HG03378 (cell line): ENCODE measurements around the gene BEAN1.

Experiments used
- ATAC-seq: cut with Tn5 transposase; IDR thresholded peaks from one replicate; pipeline ENCODE4 v1.9.1; 2021; ENCODE audit warnings: mild to moderate bottlenecking, moderate library complexity; ENCODE audit not compliant: unreplicated experiment

The BEAN1 gene

DNA sequence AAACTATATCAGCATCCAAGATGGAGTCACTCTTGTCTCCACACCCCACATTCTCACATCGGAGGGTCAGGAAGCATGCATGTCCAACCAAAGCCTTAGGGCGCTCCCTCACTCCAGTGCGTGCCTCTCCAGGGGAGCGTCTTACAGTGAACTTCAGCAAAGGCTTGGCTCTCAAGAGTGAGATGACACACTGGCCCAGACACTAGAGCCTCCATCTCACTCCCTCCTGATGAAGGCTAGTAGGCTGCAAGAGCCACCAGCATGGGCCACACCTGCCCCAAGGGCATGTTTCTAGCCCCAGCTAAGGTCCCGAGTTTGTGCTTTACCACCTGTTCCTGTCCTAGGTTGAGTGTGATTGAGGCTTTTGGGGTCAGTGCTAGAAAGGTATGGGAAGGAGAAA is 40.5 kb downstream of the BEAN1 start:
- ATAC-seq = no peak

DNA sequence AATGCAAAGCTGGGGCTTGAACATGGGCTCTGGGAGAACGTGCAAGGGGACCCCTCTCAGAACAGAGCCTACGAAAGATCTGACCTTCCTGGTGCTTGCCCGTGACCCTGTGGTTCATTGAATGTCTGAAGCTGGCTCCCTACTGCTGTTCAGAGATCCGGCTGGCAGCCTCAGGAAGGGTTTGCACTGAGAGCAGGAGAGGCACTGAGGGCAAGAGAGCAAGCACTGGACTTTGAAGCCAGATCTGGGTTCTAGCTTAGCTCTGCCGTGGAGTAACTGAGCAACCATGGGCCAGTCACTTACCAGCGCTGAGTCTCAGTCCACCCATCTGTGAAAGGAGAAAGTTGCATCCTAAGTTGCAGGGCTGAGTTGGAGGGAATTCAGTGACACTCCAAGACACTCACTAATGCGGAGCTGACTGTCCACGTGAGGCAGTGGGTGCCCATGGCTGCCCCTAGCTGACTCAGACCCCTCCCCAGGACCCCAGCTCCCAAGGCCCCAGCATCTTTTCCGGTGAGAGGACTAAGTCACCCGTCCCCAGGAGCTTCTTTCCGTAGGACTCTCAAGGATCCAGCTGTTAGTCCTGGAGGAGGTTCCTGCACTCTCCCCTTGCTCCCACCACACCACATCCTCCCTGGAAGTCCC is 41.3 kb downstream of the BEAN1 start:
- ATAC-seq = no peak

DNA sequence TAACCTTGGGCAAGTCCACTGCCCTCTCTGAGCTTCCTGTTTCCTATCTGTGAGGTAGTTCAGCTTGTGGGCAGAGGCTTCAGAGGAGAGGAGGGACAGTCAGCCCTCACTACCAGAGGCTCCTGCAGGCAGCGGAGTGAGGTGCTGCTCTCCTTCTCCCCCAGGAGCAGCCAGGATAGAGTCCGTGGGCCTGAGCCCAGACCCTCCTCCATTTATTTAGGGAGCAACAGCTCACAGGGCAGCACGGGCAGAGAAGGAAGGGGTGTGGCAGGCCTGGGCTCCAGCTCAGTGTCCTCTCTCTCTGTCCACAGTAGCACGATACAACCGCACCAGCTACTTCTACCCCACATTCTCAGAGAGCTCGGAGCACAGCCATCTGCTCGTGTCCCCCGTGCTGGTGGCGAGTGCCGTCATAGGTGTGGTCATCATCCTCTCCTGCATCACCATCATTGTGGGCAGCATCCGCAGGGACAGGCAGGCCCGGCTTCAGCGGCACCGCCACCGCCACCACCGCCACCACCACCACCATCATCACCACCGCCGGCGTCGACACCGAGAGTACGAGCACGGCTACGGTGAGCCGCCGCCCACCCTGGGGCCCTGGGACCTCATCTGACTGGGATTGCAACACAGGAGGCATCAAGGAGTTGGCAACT is 42.3 kb downstream of the BEAN1 start:
- no peak for ATAC-seq

DNA sequence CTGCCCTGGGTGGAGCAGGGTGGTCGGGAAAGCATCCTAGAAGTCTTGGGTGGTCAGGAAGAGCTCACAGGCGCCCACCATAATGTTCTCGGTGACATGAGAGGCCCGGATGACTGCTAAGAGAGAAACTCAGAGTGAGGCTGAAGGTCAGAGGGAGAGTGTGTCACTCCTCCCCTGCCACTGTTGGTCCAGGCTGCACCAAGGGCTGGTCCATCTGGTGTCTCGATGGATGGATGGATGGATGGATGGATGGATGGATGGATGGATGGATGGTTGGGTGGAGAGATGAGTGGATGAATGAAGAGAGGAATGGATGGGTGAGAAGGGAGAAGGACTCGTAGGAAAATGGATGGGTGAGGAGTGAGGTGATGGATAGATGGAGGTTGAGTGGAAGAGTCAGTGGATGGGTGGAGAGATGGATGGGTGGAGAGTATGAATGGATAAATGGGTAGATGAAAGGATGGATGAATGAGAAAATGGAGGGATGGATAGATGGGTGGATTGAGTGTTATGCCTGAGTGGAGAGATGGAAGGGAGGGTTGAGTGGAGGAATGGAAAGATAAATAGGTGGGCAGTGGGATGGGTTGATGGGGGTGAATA is 43.0 kb downstream of the BEAN1 start:
- no peak for ATAC-seq

DNA sequence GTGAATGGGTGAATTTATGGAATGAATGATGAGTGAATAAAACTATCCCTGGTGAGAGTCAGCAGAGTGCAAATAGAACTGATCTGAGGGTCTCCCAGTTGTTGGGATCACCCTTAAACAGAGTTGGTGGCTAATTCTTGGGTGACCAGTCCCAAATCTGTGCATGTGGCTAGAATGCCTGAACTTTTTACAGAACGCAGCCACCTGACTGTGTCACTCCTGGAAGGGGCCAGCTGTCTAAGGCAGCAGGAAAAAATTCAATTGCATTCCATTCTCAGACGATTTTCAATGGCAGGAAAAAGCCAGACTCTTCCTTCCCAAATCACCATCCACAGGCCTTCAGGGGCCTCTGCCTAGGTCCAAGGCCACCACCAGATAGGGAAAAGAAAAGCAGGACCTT is 43.5 kb downstream of the BEAN1 start:
- no peak for ATAC-seq

DNA sequence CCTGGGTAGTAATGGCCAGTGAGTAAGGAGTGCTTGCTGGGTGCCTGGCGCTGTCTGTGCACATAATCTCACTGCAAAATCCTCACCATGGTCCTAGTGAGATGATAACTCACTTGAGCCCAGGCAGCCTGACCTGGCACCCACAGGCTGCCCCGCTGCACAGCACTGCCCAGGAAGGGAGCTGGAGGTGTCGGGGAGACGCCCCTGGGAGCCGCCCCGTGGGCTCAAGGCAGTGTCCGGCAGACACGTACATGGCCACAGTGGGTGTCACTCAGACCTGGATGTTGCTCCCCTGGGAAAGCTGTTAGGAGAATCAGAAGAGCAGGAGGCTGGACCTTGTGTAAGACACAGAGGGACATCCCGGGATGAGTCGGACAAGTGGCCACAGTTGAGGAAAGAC is 44.2 kb downstream of the BEAN1 start:
- ATAC-seq = no peak

DNA sequence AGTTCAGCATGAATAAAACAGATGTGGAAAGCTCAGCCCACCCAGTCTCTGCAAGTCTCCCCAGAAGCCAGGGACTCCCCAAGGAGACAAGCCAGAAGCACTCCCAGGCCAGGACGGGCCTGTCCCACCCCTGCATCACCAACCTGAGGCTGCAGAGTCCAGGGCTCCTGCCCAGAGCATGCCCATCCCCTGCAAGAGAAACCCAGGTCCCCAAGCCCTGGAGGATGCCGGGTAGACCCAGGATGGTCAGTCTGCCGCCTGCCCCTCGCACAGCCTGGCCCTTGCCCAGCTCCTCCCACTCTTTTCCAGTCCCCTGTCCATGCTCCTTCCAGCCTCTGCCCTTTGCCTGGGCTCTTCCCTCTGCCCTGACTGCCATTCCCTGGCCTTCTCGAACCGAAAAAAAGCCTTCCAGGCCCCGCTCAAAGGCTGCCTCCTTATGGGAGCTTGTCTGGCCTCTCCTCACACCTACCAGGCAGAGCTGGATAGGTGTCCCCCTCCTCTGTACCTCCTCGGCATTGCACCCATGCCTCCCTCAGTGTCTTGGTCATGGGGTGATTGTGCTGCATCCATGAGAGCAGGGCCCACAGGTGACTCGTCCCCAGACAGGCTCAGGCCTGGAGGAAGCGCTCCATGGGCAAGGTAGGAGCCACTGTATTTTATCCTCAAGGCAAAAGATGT is 44.8 kb downstream of the BEAN1 start:
- ATAC-seq = no peak

DNA sequence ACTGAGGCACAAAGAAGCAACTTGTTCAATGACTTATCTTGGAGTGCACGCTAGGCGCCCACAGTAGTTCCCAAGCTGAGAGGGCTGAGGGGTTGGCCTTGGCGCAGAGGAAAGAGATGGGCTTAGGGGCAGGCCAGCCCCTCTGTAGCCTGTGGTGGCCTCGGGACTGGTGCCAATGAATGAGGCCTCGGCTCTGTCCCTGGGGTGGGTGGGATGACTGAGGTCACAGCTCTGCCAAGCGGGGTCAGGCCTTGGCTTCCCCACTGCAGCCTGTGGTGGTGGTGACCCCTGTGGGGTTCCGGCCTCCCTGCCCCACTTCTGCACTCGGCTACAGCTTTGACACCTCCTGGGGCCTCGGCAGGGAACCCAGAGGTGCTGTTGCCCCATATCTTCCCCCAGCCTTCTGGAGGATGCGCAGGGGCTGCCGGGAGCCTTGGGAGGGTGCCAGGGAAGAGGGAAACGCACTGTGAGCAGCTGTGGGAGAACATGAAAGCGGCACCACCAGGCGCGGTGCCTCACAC is 46.0 kb downstream of the BEAN1 start:
- no peak for ATAC-seq

DNA sequence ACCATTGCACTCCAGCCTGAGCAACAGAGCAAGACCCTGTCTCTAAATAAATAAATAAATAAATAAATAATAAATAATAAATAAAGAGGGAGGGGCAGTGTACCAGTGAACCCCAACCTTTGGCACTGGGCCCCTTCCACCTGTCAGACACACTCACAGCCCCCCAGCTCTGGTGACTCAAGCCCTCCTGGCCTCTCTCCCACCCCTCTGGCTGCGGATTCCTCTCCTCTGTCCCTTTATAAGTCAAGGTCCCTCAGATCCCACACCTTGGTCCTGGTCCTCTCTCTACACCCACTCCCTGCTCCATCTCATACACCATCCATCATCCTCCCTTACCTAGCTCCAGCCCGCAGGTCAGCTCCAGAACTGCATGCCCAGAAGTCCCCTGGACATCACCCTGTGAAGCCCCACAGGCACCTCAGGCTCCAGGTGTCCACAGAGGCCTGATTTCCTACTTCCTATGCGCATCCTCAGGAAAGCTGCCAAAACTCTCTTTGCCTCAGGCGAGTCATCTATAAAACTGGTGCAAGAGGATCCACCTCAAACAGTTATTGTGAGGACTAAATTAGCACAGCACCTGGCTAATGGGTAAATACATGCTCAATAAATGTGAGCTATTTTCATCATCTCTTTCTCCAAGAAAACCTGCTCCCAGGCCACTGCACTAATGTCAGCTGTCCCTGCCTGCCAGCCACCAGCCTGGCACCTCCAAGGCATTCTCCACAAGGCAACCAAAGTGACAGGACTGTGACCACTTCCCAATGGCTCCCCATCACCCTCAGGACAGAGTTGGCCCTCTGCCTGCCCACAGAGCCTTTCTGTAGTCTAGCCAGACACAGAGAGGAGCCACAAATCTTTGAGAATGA is 46.8 kb downstream of the BEAN1 start:
- no peak for ATAC-seq

DNA sequence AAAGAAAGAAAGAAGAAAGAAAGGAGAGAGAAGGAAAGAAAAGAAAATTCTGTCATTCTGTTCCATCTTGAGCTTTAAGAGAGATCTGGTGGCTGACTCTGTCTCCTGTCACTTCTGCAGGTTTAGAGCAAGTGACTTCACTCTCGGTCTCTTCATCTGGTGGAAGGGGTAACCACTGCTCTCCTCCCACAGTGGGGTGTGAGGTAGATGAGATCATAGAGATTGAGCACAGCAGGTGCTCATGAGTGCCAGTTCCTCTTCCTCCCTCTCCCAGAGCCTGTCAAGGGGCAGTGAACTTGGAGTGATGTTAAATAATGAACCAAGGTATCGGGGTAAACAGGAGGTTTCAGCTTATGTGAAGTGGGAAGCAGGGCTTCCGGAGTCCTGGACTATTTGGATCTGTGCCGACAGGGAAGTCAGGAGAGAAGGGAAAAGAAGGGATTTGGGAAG is 47.7 kb downstream of the BEAN1 start:
- peak; percentile 91 for ATAC-seq

DNA sequence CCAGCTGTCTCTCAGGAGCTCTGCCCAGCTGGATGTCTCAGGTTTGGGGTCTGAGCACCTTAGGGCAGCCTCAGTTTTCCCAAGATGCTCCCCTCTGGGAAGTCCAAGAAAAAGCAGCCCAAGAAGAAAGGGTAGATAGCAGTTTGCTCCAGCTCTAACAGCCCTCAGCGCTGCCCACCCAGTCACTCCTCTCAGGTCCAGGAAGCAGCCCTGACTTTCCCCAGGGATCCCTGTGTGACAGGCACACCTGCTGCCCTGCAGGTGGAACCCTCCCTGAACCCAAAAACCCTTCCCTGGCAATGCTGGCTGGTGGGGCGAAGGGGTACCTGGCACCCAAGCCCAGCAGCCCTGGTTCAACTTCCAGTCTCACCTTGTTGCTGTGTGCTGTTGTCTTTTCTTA is 48.1 kb downstream of the BEAN1 start:
- no peak for ATAC-seq

DNA sequence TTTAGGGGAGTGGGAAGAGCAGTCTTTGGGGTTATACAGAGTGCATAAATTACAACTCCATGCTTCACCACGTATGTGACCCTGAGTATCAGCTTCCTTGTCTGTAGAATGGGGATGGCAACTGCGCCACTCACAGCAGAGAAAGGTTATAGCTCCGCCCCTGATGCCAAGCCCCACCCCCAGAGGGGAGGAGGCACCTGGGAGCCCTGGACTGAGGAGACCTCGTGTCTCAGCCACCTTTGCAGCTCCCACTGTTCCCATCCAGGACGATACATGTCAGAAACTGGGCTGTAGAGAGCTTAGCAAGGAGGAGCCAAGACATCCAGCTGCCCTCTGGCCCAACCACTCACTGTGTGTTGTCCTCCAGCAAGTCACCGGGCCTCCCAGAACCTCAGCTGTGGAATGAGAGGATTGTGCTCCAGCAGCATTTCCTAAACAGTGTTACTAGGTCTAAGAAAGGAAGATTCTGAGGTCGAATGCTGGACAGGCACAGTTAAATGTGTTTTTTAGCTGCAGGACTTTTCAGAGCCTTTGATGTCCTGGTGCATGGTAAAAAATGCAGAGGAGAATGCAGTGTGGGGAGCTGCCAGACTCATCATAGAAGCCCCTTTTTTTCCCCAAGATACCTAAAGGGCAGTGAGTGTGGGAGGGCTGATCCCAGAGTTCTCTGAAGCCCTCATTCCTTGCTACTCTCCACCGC is 49.4 kb downstream of the BEAN1 start:
- no peak for ATAC-seq

DNA sequence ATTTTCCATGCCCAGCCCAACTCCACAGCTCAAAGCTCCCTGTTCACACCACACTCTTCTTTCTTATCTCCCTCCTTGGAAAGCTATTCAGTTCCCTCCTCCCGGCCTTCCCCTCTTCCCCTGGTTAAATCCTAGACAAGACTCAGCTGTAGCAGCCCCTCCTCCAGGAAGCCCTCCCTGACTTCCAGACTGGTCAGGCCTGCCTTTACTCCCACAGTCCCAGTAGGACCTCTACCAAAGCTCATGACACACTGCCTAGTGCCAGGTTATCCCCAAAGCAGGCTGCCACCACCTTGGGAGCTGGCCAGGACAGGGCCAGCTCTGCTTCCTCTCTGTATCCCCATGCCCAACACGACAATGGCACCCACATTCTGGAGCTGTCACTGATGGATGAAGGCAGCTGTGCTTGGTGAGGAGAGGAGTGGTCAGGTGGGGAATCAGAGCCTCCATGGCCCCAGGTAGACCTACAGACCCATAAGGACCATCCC is 50.0 kb downstream of the BEAN1 start:
- no peak for ATAC-seq

DNA sequence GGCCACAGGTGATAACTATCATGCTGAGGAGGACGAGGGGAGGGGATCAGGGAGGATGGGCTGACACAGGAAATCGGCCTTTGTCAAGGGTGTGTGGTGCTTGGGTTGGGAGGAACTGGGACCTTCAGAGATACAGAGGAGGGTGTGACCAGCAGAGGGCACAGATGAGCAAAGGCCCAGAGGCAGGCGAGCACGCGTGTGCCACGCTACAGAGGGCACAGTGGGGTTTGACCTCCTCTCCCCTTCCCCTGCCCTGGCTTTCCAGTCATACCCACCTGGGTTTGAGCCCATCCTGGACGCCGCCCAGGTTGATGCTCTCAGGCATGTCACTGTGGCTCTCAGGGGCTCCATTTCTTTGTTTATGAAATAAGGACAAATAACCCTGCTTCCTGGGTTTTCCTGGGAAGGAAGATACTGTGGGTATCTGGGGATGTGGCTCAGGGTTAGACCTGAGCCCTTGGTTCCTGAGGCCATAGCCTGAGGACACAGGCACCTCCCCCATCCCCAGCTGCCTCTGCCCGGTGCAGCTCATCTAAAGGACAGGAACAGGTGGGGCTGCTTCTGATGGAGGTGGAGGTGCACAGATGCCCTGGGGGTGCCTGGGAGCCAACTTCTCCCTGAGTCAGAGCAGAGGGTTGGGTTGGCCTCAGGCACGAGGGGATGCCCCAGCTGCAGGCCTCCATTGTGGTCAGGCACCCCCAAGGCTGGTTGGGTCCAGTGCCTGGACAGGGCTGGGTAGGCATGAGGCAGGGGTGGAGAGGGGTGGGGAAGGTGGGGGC is 51.8 kb downstream of the BEAN1 start:
- peak; percentile 69 for ATAC-seq

DNA sequence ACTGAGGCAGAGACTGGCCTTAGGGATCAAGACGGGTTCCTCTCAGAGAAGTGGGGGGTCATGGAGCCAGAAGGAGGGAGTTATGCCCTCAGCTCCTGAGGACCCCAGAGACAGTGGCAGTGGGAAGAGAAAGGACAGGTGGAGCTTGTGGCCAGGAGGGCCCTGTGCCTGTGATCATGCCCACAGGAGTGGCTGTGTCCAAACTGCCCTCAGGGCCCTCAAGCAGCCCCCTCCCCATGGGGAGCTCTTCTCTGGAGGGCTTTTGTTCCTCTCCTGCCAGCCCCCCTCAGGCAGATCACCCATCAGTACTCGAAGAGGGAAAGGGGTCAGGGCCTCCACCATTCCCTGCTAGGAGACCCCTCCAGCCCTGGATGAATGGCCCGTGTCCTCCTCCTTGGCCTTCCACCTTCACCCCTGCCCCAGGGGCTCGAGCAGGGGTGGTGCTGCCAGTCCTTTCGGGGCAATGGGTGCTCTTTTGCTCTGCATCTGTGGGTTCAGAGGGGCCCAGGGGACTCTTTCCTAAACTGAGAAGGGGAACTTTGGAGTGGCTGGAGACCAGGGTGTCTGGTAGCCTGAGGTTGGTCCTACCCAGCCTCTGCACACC is 52.7 kb downstream of the BEAN1 start:
- ATAC-seq = no peak

DNA sequence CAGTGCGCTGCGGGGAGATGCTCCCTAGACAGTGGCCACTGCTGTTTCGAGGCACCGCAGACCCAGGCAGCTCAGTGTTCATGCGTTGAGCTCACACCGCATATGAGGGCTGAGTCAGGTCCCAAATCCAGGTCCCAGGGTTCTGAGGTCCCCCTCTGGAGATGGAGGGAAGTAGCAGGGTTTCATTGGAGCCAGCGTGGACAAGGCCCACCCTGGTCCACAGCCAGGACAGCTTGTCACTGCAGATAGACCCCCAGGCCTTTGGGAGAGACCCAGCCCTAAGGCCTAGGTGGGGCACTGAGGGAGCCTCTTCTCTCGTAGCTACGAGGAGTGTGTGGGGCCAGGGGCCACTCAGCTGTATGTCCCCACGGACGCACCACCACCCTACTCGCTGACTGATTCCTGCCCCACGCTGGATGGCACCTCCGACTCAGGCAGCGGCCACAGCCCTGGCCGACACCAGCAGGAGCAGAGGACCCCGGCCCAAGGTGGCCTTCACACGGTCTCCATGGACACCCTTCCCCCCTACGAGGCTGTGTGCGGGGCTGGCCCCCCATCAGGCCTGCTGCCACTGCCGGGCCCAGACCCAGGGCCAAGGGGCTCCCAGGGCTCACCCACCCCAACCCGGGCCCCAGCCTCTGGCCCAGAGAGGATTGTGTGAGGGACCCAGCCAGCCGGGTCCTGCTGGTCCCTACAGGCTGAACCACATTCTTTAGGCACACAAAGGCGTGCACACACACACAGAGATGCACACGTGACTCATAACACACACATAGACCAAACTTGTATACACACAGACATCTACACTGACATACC is 53.4 kb downstream of the BEAN1 start:
- no peak for ATAC-seq

DNA sequence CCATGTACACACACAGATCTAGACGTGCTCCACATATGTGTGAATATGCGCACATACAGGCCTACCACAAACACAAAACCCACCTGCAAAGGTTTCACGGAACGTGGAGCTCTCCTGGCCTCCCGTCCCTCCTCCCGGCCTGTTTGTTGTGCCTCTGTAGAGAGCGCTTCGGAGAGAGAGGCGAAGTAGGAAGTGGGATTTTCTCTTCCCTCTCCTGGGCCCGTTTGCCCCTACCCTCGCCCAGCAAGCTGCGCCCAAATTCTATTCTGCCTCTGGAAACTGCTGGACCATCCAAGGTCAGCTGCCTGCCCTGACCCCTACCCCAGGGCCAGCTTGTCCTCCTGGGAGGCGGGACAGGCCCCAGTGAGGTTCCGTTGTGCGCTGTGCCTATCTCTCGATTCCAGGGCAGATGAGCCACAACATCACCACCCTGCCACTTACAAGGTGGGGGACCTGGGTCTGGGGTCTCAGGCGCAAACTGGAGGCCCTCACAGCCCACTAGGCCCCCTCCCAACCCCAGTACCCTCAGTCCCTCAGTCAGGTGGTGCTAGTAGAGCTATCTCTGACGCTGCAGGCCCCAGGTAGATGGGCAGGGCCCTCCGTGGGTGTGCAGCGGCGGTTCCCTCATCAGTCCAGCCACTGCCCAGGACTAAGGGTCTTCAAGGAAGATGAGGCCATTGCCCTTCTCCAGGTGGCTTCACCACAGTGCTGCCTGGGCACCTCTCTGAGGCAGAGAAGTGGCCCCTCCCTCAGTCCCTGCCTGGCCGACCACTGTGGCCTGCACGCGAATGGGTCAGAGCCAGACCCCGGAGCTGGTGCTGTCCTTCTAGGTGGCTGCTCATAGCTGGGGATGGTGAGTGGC is 54.2 kb downstream of the BEAN1 start:
- ATAC-seq = no peak
